ENCODE data around the gene MID1. TPM values are rescaled to one million over a fixed set of nuclear protein-coding genes. Genes with fewer than 3 reads are reported as not detected.
A peak's percentile ranks its signal among the peaks of the same experiment; 100 is the strongest.

MID1 gene, protein sequence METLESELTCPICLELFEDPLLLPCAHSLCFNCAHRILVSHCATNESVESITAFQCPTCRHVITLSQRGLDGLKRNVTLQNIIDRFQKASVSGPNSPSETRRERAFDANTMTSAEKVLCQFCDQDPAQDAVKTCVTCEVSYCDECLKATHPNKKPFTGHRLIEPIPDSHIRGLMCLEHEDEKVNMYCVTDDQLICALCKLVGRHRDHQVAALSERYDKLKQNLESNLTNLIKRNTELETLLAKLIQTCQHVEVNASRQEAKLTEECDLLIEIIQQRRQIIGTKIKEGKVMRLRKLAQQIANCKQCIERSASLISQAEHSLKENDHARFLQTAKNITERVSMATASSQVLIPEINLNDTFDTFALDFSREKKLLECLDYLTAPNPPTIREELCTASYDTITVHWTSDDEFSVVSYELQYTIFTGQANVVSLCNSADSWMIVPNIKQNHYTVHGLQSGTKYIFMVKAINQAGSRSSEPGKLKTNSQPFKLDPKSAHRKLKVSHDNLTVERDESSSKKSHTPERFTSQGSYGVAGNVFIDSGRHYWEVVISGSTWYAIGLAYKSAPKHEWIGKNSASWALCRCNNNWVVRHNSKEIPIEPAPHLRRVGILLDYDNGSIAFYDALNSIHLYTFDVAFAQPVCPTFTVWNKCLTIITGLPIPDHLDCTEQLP
- total RNA-seq (under 1 TPM in 1 of 2 donors, not detected in 1; 0.15 TPM), total RNA-seq (0 to 0.93 reads per million in 2 donors)

DNA sequence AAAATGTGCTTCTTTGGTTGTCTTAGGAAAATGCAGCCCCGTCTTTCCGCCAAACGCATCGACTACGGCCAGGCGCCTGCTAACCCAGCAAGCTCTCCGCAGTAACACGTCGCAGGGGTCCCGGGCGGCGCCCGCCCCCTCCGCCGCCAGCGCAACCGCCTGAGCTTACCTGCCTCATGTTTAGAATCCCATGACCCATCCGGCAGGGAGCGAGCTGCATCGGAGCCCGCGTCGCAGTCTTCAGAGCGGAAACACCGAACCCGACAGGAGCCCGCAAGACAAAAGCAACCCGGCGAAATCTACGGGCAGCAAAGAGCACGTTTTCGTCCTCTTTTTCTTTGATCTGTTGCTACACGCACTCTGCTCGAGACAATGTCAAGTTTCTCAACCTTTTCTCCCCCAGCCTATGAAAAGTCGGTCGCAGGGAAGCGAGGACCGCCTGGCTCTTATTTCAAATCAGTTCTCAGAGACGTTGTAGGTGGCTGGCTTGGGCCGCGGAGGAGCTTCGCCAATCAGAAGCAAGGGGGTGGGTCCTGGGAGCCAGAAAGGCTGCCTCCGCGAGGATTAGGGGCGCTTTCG lies at the start of gene MID1:
Gene MID1 (minus strand): TSS at position 465 of the 579 bp plus-strand sequence. CDS start 53,038 bp downstream, outside the sequence.
- no peaks in the 10 kb centered on the region for H3K36me3 Mint-ChIP-seq (ENCODE audit: low read depth)
- peak within 1 kb of the TSS; percentile 68 for H3K4me3 Mint-ChIP-seq
- peaks cover 3% of the 10 kb centered on the region for H3K4me1 Mint-ChIP-seq
- ATAC-seq (no peak), DNase-seq (no peak)
- no peak within 1 kb of the TSS for H3K27ac Mint-ChIP-seq
- no peaks in the 10 kb centered on the region for H3K9me3 ChIP-seq (ENCODE audit: control insufficient read depth, low read length, poor library complexity, severe bottlenecking)
- peaks cover 32% of the 10 kb centered on the region for H3K27me3 Mint-ChIP-seq

DNA sequence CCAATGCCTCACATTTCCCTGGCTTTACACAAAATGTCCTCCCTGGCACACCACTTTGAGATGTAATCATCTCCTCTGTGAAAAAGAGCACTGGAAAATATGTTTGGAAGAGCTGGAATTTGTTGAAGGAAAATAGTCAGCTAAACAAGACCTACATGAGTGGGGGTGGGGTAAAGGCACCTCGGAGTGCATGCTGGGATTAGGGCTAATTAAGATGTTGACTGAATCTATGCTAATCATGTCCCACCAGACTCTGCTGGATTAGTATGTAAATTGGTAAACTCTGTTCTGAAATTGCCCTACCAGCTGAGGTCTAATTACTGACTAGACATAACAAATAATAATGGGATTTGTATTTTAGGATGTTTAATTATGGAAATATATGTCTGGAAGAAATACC lies 46.8 kb upstream of the MID1 start:
- Mint-ChIP-seq H3K27ac (no peak overlapping the region), H3K4me3 (no peak overlapping the region), H3K36me3 (ENCODE audit: low read depth) (no peaks in the 10 kb centered on the region), H3K4me1 (no peaks in the 10 kb centered on the region), H3K27me3 (no peaks in the 10 kb centered on the region)
- no peak for DNase-seq
- ATAC-seq: no peak
- H3K9me3 ChIP-seq (ENCODE audit: control insufficient read depth, low read length, poor library complexity, severe bottlenecking): no peaks in the 10 kb centered on the region

DNA sequence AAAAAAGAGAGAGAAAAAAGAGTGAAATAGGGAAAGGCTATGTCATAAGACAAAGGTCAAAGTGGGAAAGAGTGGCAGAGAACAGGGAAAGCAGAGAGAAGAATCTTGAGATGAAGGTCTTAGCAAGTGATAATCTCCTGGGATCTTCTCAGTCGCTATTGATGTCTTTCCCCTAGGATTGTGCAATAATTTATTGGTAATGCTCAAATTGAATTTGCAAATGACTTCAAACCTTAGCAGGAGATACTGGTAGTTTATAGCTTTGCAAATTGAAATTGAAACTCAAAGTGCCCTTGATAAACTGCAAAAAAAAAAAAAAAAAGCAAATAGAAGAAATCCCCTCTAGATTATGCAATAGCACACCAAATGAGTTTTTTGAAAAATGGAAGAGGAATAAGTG lies 45.7 kb upstream of the MID1 start:
- H3K4me1 Mint-ChIP-seq: no peaks in the 10 kb centered on the region
- ATAC-seq: no peak

DNA sequence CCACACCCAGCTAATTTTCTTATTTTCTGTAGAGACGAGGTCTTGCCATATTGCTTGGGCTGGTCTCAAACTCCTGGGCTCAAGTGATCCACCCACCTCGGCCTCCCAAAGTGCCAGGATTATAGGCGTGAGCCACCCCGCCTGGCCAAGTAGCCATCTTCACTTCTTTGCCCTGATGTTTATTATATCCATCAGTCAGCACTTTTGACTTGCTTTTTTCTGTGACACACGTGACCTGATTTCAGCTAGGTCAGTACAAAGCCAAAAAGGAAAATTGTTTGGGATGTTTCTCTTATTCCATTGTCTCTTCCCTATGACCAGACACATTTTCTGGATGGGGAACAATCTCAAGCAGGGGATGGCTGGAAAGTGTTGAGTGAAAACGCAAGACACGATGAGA lies 45.3 kb upstream of the MID1 start:
- Mint-ChIP-seq H3K36me3 (ENCODE audit: low read depth) (no peaks in the 10 kb centered on the region), H3K4me1 (no peaks in the 10 kb centered on the region), H3K4me3 (no peak overlapping the region), H3K27me3 (no peaks in the 10 kb centered on the region), H3K27ac (no peak overlapping the region)
- H3K9me3 ChIP-seq (ENCODE audit: control insufficient read depth, low read length, poor library complexity, severe bottlenecking): no peaks in the 10 kb centered on the region
- DNase-seq (no peak), ATAC-seq (no peak)

More for the DNA sequence above, 45.7 kb upstream of the MID1 start:
- Mint-ChIP-seq H3K4me3 (no peak overlapping the region), H3K36me3 (ENCODE audit: low read depth) (no peaks in the 10 kb centered on the region), H3K27ac (no peak overlapping the region), H3K27me3 (no peaks in the 10 kb centered on the region)
- H3K9me3 ChIP-seq (ENCODE audit: control insufficient read depth, low read length, poor library complexity, severe bottlenecking): no peaks in the 10 kb centered on the region
- no peak for DNase-seq

DNA sequence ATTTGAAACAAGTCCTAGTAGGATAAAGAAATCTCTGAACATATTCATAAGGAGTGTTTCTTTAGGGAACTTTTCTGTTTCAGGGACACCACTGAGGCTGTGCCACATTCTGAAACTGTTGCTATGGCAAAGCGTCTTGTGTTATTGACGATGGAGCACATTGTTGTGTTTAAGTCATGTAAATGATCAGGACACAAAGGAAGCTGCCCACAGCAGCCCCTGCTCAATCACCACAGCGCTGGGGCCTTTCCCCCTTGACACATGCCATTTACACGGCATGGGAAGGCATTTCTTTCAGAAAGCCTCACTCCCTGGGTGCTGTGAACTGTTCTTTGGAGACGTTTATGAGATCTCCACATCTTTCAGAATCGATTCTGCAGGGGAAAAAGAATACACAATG lies 39.8 kb upstream of the MID1 start:
- no peak overlapping the region for H3K4me3 Mint-ChIP-seq
- no peaks in the 10 kb centered on the region for H3K27me3 Mint-ChIP-seq
- H3K4me1 Mint-ChIP-seq: no peaks in the 10 kb centered on the region
- no peak overlapping the region for H3K27ac Mint-ChIP-seq
- no peaks in the 10 kb centered on the region for H3K9me3 ChIP-seq (ENCODE audit: control insufficient read depth, low read length, poor library complexity, severe bottlenecking)
- no peaks in the 10 kb centered on the region for H3K36me3 Mint-ChIP-seq (ENCODE audit: low read depth)
- no peak for DNase-seq
- ATAC-seq: no peak

DNA sequence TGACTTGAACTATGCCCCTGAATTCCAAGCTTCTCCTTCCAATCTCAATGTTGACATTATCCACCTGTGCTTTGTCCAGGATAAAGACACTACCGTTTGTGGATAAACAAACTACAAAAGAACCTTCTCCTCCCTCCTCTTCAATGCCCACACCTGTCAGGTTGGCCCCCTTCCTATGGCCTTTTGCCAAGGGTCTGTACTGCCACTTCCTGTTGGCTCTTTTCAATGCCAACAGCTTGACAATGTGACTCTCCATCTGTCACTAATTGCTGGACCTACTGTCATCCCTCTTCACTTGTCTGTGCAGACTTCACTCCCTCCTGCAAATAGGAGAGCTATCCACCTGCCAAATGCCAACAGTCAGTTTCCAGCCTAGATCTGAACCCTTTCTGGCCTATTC lies 35.8 kb upstream of the MID1 start:
- H3K36me3 Mint-ChIP-seq (ENCODE audit: low read depth): no peaks in the 10 kb centered on the region
- H3K9me3 ChIP-seq (ENCODE audit: control insufficient read depth, low read length, poor library complexity, severe bottlenecking): no peaks in the 10 kb centered on the region
- no peaks in the 10 kb centered on the region for H3K27me3 Mint-ChIP-seq
- ATAC-seq (no peak), DNase-seq (no peak)
- H3K27ac Mint-ChIP-seq: no peak overlapping the region
- H3K4me3 Mint-ChIP-seq: no peak overlapping the region
- no peaks in the 10 kb centered on the region for H3K4me1 Mint-ChIP-seq

DNA sequence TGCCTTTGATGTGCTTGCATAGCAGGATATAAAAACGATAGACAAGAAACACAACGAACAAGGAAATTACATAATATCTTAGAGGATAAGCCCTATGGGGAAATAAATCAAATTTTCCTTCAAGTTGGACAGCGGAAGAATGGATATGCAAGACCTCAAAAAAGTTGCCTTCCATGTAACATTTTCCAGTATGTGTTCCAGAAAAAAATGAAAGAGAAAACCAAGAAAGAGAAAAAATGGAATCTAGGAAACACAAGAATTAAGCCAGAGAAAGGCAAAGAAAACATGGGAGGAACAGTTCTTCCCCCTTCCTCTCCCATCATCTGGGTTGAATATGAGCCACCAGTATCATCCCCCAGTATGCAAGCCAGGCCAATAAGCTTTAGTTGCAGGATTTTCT lies 34.6 kb upstream of the MID1 start:
- no peak overlapping the region for H3K4me3 Mint-ChIP-seq
- H3K4me1 Mint-ChIP-seq: no peaks in the 10 kb centered on the region
- H3K9me3 ChIP-seq (ENCODE audit: control insufficient read depth, low read length, poor library complexity, severe bottlenecking): no peaks in the 10 kb centered on the region
- H3K27me3 Mint-ChIP-seq: no peaks in the 10 kb centered on the region
- ATAC-seq (no peak), DNase-seq (no peak)
- no peak overlapping the region for H3K27ac Mint-ChIP-seq
- no peaks in the 10 kb centered on the region for H3K36me3 Mint-ChIP-seq (ENCODE audit: low read depth)

DNA sequence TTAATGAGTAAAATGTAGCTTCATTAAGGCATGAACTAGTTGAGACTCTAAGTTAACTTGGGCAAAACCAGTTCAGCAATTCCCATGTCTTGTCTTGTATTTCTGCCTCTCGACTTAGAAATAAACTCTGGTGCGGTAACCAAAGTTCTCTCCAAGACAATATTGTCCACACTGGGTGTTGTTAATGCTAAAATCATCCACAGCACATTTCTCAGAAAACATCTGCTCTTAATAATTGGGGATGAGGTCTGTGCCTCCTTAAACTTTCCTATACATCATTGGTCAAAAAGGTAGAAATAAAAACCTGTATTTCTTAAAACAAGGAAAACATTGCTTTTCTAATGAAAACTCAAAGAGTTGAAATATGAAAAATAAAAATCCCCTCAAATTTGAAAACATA lies 32.9 kb upstream of the MID1 start:
- Mint-ChIP-seq H3K36me3 (ENCODE audit: low read depth) (no peaks in the 10 kb centered on the region), H3K27me3 (no peaks in the 10 kb centered on the region), H3K4me3 (no peak overlapping the region), H3K4me1 (no peaks in the 10 kb centered on the region), H3K27ac (no peak overlapping the region)
- DNase-seq (no peak), ATAC-seq (no peak)
- no peaks in the 10 kb centered on the region for H3K9me3 ChIP-seq (ENCODE audit: control insufficient read depth, low read length, poor library complexity, severe bottlenecking)

DNA sequence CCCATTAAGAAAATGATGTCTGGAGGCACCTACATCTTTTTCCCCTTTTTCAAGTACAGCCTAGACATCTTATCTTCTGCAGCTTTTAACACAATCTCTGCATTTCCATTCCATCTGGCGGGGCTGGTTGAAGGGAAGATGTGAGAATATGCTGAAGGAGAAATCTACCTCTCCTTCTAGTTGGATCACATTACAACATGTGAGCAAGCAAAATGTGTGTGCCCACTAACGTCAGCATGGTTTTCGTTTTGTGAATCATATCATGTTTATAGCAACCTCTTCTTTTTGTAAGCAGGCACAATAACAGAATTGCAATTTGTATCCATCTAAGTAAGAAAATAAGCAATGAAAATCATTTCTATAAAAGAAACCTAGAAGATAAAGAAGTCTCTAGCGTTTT lies 28.9 kb upstream of the MID1 start:
- H3K4me3 Mint-ChIP-seq: no peak overlapping the region
- no peaks in the 10 kb centered on the region for H3K9me3 ChIP-seq (ENCODE audit: control insufficient read depth, low read length, poor library complexity, severe bottlenecking)
- DNase-seq: no peak
- H3K27me3 Mint-ChIP-seq: no peaks in the 10 kb centered on the region
- ATAC-seq: no peak
- H3K4me1 Mint-ChIP-seq: no peaks in the 10 kb centered on the region
- no peaks in the 10 kb centered on the region for H3K36me3 Mint-ChIP-seq (ENCODE audit: low read depth)
- H3K27ac Mint-ChIP-seq: no peak overlapping the region

DNA sequence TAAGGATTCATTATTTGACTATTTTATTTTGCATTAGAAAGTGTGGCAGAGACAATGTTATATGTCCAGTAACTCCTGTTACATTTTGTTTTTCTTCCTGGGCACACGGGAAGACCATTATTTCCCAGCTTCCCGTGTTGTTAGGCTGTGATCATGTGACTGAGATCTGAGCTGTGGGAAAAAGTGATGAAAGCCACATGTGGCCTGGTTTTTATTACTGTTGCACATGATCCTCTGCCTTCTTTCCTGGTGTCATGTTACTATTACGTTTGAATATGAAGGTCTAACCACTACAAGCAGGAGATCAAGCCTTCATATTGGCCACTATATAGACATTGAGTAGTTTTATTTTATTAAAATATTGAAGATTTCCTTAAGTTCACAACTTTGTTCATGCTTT lies 28.2 kb upstream of the MID1 start:
- H3K4me3 Mint-ChIP-seq: no peak overlapping the region
- H3K27me3 Mint-ChIP-seq: no peaks in the 10 kb centered on the region
- H3K9me3 ChIP-seq (ENCODE audit: control insufficient read depth, low read length, poor library complexity, severe bottlenecking): no peaks in the 10 kb centered on the region
- no peak for DNase-seq
- no peaks in the 10 kb centered on the region for H3K4me1 Mint-ChIP-seq
- H3K27ac Mint-ChIP-seq: no peak overlapping the region
- H3K36me3 Mint-ChIP-seq (ENCODE audit: low read depth): no peaks in the 10 kb centered on the region
- ATAC-seq: no peak

DNA sequence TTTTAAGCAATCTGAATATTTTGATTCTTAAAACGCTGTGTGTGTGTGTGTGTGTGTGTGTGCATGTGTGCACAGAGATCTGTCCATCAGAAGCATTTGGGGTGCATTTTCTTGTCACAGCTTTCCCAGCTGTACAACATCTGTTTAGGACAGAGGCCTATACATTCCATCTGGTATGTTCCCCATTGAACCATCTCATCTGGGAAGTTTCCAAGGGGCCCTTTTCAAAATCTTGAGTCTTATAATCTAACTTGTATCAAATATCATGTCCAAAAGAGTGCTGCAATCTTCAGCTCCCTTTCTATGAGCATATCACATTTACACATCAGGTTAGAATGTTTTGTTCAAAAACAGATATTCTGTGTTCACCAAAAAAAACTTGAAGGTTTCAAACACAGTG lies 16.5 kb upstream of the MID1 start:
- Mint-ChIP-seq H3K36me3 (ENCODE audit: low read depth) (no peaks in the 10 kb centered on the region), H3K4me3 (no peak overlapping the region), H3K4me1 (no peaks in the 10 kb centered on the region), H3K27me3 (no peaks in the 10 kb centered on the region), H3K27ac (no peak overlapping the region)
- DNase-seq (no peak), ATAC-seq (no peak)
- H3K9me3 ChIP-seq (ENCODE audit: control insufficient read depth, low read length, poor library complexity, severe bottlenecking): no peaks in the 10 kb centered on the region

DNA sequence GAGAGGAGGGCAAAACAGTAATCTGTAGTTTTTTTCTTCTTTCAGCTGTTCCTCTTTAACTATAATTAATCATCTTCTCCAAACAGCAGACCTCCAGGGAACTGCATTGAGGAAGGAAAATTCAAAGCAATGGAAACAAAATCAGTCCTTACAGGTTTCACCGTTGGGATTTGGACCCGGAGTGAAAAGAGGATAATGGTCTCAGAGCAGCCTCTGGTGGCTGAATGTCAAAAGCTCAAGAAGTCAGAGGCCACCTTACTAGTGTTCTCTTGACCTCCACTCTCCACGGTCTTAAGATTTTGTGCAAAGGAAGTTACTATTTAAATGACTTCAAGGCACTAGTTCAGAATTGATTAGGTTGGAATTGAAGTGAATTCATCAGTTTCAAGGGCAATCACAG lies 16.0 kb upstream of the MID1 start:
- ATAC-seq (no peak), DNase-seq (no peak)
- Mint-ChIP-seq H3K27me3 (no peaks in the 10 kb centered on the region), H3K4me3 (no peak overlapping the region), H3K27ac (no peak overlapping the region), H3K36me3 (ENCODE audit: low read depth) (no peaks in the 10 kb centered on the region), H3K4me1 (no peaks in the 10 kb centered on the region)
- no peaks in the 10 kb centered on the region for H3K9me3 ChIP-seq (ENCODE audit: control insufficient read depth, low read length, poor library complexity, severe bottlenecking)

DNA sequence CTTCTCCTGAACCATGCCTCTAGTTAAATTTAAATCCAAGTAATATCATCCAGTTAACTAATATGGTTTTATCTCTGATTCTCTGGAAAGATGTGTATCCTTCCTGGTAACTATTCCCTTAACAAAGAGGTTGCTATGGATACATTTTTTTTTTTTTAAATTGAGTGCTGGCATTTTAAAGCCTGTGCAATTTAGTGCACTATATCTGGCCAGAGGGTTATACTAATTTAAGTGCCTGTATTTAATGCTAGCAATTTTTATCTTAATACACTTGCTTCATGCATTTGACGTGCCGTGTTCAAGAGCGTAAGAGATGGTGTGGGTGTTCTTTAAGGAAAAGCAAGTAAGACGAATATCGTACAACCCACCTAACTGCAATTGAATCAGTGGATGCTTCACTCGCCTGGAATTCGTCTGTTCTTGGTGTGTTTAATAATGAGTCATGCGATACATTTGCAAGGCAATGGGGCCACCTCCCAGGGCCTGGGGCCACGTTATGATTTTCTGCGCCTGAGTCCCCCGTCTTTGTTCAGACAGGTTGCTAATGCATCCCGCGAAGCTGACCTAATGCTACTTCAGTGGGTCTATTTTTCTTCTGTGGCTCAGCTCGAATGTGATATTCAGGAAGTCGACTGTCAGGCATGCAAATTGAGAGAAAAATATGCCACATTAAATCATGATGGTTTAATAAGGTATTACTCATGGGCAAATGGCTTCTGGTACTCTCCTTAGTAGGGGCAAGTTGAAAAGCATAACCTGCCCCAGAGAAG lies 14.2 kb upstream of the MID1 start:
- H3K9me3 ChIP-seq (ENCODE audit: control insufficient read depth, low read length, poor library complexity, severe bottlenecking): no peaks in the 10 kb centered on the region
- Mint-ChIP-seq H3K27me3 (no peaks in the 10 kb centered on the region), H3K4me1 (no peaks in the 10 kb centered on the region), H3K4me3 (no peak overlapping the region), H3K27ac (no peak overlapping the region), H3K36me3 (ENCODE audit: low read depth) (no peaks in the 10 kb centered on the region)
- DNase-seq (no peak), ATAC-seq (no peak)
